B cell (primary cell): ENCODE data around the gene DYNLT4. TPM values are rescaled to one million over a fixed set of nuclear protein-coding genes. Genes with fewer than 3 reads are reported as not detected.
"Not testable (repeated sequence)": the region's sequence is repeated elsewhere in the genome, so short reads cannot be mapped to it uniquely, and the experiment has no call there.

Experiments
- ATAC-seq: fragments of 200-7000 bp; cut with Tn5 transposase; one replicate; pipeline ENCODE4 v1.10.0; 2021; ENCODE audit warnings: low read depth, mild to moderate bottlenecking, moderate number of reproducible peaks, moderate library complexity
- CTCF ChIA-PET: fragments of 350-600 bp; sonication (Branson Sonifier 250); formaldehyde crosslinking; loops from one replicate; lab custom pipeline; 2021; ENCODE audit warnings: antibody characterized with exemption, inconsistent platforms; lab: Charles Lee
- POLR2A ChIA-PET: fragments of 350-600 bp; sonication (Branson Sonifier 250); formaldehyde crosslinking; loops from one replicate; lab custom pipeline; 2021; ENCODE audit warnings: antibody characterized with exemption; lab: Charles Lee
- DNase-seq: peaks from one replicate; pipeline ENCODE4 v3.0.0; 2013
- H2AFZ ChIP-seq: 2 replicates; pipeline ENCODE4 v1.6.1; 2012; ENCODE audit warnings: mild to moderate bottlenecking, low read depth, low read length; ENCODE audit not compliant: insufficient read depth, poor library complexity, severe bottlenecking
- H3K27ac ChIP-seq, 2 donors: 1 replicate in 1 of 2; 2 replicates in 1 of 2; pipeline ENCODE4 v1.5.1; 2012 to 2013; ENCODE audit warnings: low read length in 2 of 2, mild to moderate bottlenecking in 2 of 2, moderate library complexity in 1 of 2
- H3K27me3 ChIP-seq, 4 experiments: fragments of 200-600 bp in 1 of 4; sonication (generic) in 1 of 4; replicated peaks in 1 of 4; 1 replicate in 2 of 4; 2 replicates in 2 of 4; pipeline versions ENCODE4 v1.6.1 to v1.7.0; 2013 to 2016; ENCODE audit warnings: low read length in 3 of 4, mild to moderate bottlenecking in 2 of 4, mixed read lengths in 1 of 4, moderate library complexity in 1 of 4; ENCODE audit not compliant: insufficient read depth in 4 of 4, control insufficient read depth in 3 of 4; ENCODE audit errors: control extremely low read depth in 1 of 4
- H3K36me3 ChIP-seq, 2 experiments: replicated peaks in 1 of 2; 1 replicate in 1 of 2; 2 replicates in 1 of 2; pipeline versions ENCODE4 v1.6.1 to v1.7.1; 2013; ENCODE audit warnings: low read length in 1 of 2; ENCODE audit not compliant: insufficient read depth in 2 of 2, control insufficient read depth in 1 of 2; ENCODE audit errors: control extremely low read depth in 1 of 2, extremely low read depth in 1 of 2
- H3K4me1 ChIP-seq, 2 donors: fragments of 200-600 bp in 1 of 2; sonication (generic) in 1 of 2; 1 replicate in 1 of 2; 2 replicates in 1 of 2; pipeline versions ENCODE4 v1.5.1 to v1.6.1; 2013 to 2017; ENCODE audit warnings: low read length in 2 of 2; ENCODE audit not compliant: control insufficient read depth in 2 of 2, insufficient read depth in 2 of 2
- H3K4me2 ChIP-seq: replicated peaks from 2 replicates; pipeline ENCODE3; 2012; ENCODE audit warnings: mild to moderate bottlenecking, low read depth, low read length; ENCODE audit not compliant: poor library complexity, severe bottlenecking
- H3K4me3 ChIP-seq, 5 experiments: fragments of 200-600 bp in 1 of 5; sonication (generic) in 1 of 5; 1 replicate in 3 of 5; 2 replicates in 2 of 5; pipeline versions ENCODE4 v1.5.1 to v1.7.0; 2011 to 2016; ENCODE audit warnings: low read length in 4 of 5, mild to moderate bottlenecking in 4 of 5, low read depth in 2 of 5, control low read depth in 1 of 5, moderate library complexity in 1 of 5; ENCODE audit not compliant: insufficient read depth in 1 of 5; ENCODE audit errors: control extremely low read depth in 1 of 5, extremely low read depth in 1 of 5
- H3K79me2 ChIP-seq: fragments of 200-600 bp; sonication (generic); one replicate; pipeline ENCODE4 v1.6.0; 2016; ENCODE audit warnings: low read length; ENCODE audit not compliant: control insufficient read depth, insufficient read depth
- H3K9ac ChIP-seq: fragments of 200-600 bp; sonication (generic); 2 replicates; pipeline ENCODE4 v1.6.1; 2017; ENCODE audit warnings: mild to moderate bottlenecking, low read length, moderate library complexity
- H3K9me3 ChIP-seq, 3 donors: one replicate each; pipeline versions ENCODE4 v1.6.1 to v1.7.1; 2013; ENCODE audit warnings: low read length in 2 of 3; ENCODE audit not compliant: control insufficient read depth in 2 of 3, insufficient read depth in 1 of 3; ENCODE audit errors: control extremely low read depth in 1 of 3
- H4K20me1 ChIP-seq: 2 replicates; pipeline ENCODE4 v1.6.0; 2012; ENCODE audit warnings: mild to moderate bottlenecking, low read length; ENCODE audit not compliant: insufficient read depth, control insufficient read depth, poor library complexity, severe bottlenecking
- H3K27ac Mint-ChIP-seq: one replicate; pipeline ENCODE4 v1.8.0; 2021; ENCODE audit warnings: mixed read lengths
- H3K27me3 Mint-ChIP-seq: one replicate; pipeline ENCODE4 v1.8.0; 2021; ENCODE audit warnings: mixed read lengths
- H3K4me1 Mint-ChIP-seq: one replicate; pipeline ENCODE4 v1.8.0; 2021; ENCODE audit warnings: mixed read lengths
- H3K4me3 Mint-ChIP-seq: one replicate; pipeline ENCODE4 v1.8.0; 2021; ENCODE audit warnings: mixed read lengths
- H3K9me3 Mint-ChIP-seq: one replicate; pipeline ENCODE4 v1.8.0; 2022; ENCODE audit warnings: mixed read lengths; ENCODE audit not compliant: insufficient read depth
- EZH2 ChIP-seq: IDR thresholded peaks from 2 replicates; pipeline ENCODE4 v1.6.1; 2012; ENCODE audit warnings: borderline replicate concordance, low read depth, mild to moderate bottlenecking, moderate library complexity, low read length; ENCODE audit not compliant: insufficient read depth, poor library complexity, severe bottlenecking
- WGBS: methylation state at CpG from one replicate; pipeline ENCODE4 v1.1.5; 2013; ENCODE audit warnings: missing lambda C conversion rate; ENCODE audit not compliant: insufficient coverage; 5-methylcytosine and 5-hydroxymethylcytosine counted together
- intact Hi-C: fragments of 100-400 bp; cut with micrococcal nuclease; formaldehyde crosslinking; loops from one replicate; pipeline ENCODE4 v1.10.0; 2022
- polyA plus RNA-seq: library from polyadenylated mRNA; depleted of rRNA; stranded (reverse); fragments of >200 nt; gene quantifications from 2 replicates; pipeline ENCODE4 v1.2.3, GENCODE V29; 2012
- total RNA-seq, 2 donors: library from RNA; stranded (reverse); fragments of 120-200 nt in 1 of 2; gene quantifications; 1 replicate in 1 of 2; 2 replicates in 1 of 2; pipeline versions ENCODE4 v1.2.3 to v1.2.4, GENCODE V29; 2013 to 2022
- TF ChIP-seq, protein P1 (sequence below): fragments of 200-600 bp; IDR thresholded peaks from one replicate; pipeline ENCODE4 v1.8.0; 2022; ENCODE audit warnings: antibody characterized with exemption, mild to moderate bottlenecking

DYNLT4 gene
- total and polyA plus RNA-seq, 2 donors (not counting 1 experiment from before 2014, with no cell fraction given): 0.19 to 0.39 TPM

DNA sequence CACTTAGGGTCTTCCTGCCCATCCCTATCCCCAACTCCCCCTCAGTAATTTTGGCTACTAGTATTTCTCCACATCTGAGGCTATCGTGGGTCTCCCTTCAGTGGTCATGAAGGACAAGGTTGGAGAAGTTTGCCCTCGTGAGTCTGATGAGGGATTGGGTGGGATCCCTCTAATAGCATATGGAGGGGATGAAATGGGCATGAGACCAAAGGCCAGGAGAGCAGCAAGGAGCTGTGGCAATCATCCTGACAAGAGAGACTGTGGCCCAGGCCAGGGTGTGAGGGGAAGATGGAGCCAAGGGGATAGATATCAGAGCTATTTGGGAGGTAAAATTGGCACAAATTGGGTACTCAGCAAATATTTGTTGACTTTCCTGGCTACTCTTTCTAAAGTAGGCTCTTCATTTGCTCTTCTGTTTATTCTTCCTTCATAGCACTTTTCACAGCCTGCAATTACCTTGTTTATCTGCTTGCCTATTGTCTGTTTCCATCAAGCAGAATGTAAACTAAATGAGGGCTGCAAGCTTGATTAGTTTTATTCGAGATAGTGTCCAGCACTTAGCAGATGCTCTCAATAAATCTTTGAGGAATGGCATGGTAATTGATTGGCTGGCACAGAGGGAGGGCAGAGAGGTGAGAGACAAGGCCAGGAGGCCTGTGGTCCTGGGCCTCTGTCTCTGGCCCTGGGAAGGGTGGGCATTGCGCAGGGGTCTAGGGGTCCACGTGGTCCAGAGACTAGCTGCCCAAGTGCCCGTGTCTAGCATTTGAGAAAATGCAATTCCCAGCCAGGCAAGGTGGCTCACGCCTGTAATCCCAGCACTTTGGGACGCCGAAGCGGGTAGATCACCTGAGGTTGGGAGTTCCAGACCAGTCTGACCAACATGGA lies 8.4 kb downstream of the DYNLT4 start:
- Histone ChIP-seq H3K36me3 (peaks cover 0 to 10% of the 10 kb centered on the region in 2 experiments), H3K4me2 (no peak overlapping the region), H4K20me1 (no peaks in the 10 kb centered on the region), H2AFZ (peak overlapping the region; percentile 47), H3K27me3 (no peaks in the 10 kb centered on the region), H3K4me1 (peaks cover 16 to 38% of the 10 kb centered on the region in 2 donors), H3K9ac (no peak overlapping the region), H3K27ac (peak overlapping the region in 1 of 2 donors; percentile 60), H3K4me3 (no peak overlapping the region), H3K79me2 (peaks cover 5% of the 10 kb centered on the region), H3K9me3 (no peaks in the 10 kb centered on the region)
- Mint-ChIP-seq H3K9me3 (no peaks in the 10 kb centered on the region), H3K27ac (peak overlapping the region; percentile 73), H3K27me3 (no peaks in the 10 kb centered on the region), H3K4me1 (peaks cover 33% of the 10 kb centered on the region), H3K4me3 (peak overlapping the region; percentile 37)
- no peak for TF ChIP-seq EZH2
- TF ChIP-seq, protein P1, sequence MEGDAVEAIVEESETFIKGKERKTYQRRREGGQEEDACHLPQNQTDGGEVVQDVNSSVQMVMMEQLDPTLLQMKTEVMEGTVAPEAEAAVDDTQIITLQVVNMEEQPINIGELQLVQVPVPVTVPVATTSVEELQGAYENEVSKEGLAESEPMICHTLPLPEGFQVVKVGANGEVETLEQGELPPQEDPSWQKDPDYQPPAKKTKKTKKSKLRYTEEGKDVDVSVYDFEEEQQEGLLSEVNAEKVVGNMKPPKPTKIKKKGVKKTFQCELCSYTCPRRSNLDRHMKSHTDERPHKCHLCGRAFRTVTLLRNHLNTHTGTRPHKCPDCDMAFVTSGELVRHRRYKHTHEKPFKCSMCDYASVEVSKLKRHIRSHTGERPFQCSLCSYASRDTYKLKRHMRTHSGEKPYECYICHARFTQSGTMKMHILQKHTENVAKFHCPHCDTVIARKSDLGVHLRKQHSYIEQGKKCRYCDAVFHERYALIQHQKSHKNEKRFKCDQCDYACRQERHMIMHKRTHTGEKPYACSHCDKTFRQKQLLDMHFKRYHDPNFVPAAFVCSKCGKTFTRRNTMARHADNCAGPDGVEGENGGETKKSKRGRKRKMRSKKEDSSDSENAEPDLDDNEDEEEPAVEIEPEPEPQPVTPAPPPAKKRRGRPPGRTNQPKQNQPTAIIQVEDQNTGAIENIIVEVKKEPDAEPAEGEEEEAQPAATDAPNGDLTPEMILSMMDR: no peak
- ChIA-PET POLR2A (interaction anchor here (0.6 to 2.6 kb wide), 2 partner anchors 21 to 121 kb away, joined by 7 to 61 read pairs; no protein-coding TSS in a partner anchor), CTCF (interaction anchor here (0.8 to 4.2 kb wide), 13 partner anchors 8 to 541 kb away, joined by 3 to 70 read pairs (median 4); partner anchors contain the start of genes BEST4, BTBD19, HECTD3 and UROD)
- WGBS: 93% methylated on average over 9 of the region's 10 CpGs
- no peak for DNase-seq
- intact Hi-C loops: loop anchor here (2.0 kb wide), 2 partner anchors 24 to 38 kb away; partner anchors contain the start of gene RPS8
- no peak for ATAC-seq

DNA sequence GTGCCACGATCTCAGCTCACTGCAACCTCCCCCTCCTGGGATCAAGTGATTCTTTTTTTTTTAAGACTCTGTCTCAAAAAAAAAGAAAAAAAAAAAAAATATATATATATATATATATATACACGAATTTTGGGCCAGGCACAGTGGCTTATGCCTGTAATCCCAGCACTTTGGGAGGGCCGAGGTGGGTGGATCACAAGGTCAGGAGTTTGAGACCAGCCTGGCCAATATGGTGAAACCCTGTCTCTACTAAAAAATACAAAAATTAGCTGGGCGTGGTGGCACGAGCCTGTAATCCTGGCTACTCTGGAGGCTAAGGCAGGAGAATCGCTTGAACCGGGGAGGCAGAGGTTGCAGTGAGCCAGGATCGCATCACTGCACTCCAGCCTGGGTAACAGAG lies 9.3 kb downstream of the DYNLT4 start:
- CTCF ChIA-PET: interaction anchor here (1.7 to 4.2 kb wide), 3 partner anchors 12 to 502 kb away, joined by 4 to 70 read pairs (median 44); partner anchors contain the start of gene BEST4
- H2AFZ ChIP-seq, H3K9me3 ChIP-seq, H3K36me3 ChIP-seq, H3K9me3 Mint-ChIP-seq, H3K27ac ChIP-seq, H3K4me3 ChIP-seq, DNase-seq, H3K27me3 ChIP-seq, H3K4me3 Mint-ChIP-seq, H3K9ac ChIP-seq, ATAC-seq, H3K79me2 ChIP-seq, H3K4me2 ChIP-seq, H3K27me3 Mint-ChIP-seq, H4K20me1 ChIP-seq: not testable (repeated sequence)
- intact Hi-C loops: loop anchor here (2.0 kb wide), 2 partner anchors 23 to 39 kb away; partner anchors contain the start of gene RPS8
- peaks cover 27% of the 10 kb centered on the region for H3K4me1 Mint-ChIP-seq
- peaks cover 16 to 36% of the 10 kb centered on the region in 2 donors for H3K4me1 ChIP-seq
- POLR2A ChIA-PET: interaction anchor here (1.1 kb wide), 1 partner anchor 17 kb away, joined by 3 read pairs; no protein-coding TSS in a partner anchor
- peak overlapping the region; percentile 73 for H3K27ac Mint-ChIP-seq
- WGBS: 100% methylated on average over 5 of the region's 8 CpGs
